ENCODE data around the gene MEIS2.
A peak's percentile ranks its signal among the peaks of the same experiment; 100 is the strongest.

MEIS2 gene

DNA sequence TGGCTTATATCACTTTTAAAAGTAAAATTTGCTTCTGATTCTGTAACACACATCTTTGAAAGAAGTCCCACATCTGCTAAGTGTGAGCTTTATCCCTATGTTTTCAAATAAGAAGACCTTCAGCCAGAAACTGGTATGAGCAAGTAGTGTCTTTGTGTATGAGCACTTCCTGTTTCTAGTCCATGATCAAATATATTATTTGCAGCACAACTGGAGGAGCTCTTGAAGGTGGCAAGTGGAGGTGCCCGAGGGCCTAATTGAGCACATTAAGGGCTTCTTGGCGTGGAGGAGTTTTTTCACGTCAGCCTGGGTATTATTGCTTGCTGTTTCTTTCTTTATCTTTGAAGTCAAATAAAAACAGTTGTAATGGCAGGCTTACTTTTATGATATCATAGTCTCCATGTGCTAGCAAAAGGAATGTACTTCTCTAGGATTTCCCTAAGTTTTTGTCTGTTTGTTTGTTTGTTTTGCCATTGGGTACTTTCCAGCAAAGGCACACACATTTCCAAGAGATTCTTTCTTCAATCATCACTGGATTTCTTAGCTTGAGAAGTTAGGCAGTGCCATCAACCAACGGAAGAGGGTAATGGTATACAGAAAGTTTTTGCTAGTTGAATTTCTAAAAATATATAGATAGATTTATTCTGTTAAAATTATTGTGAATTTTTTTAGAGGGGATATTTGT, 68.1 kb downstream of the MEIS2 start (continued):
- no peak for TF ChIP-seq ZNF311 (tag by site-specific recombination; IDR thresholded peaks at IDR 0.05; ENCODE audit: borderline replicate concordance)
- no peak for TF ChIP-seq ZNF600 (tag by site-specific recombination; IDR thresholded peaks at IDR 0.05)
- TF ChIP-seq KLF8 (tag by site-specific recombination; IDR thresholded peaks at IDR 0.05): no peak
- TF ChIP-seq YY1 (tag by site-specific recombination; IDR thresholded peaks at IDR 0.05): no peak
- TF ChIP-seq ZBTB48 (tag by site-specific recombination; IDR thresholded peaks at IDR 0.05): no peak
- TF ChIP-seq GLIS1 (tag by site-specific recombination; IDR thresholded peaks at IDR 0.05): no peak
- peak; percentile 34; the same call in 1 of the 2 replicates for TF ChIP-seq FEZF1 (tag by site-specific recombination; IDR thresholded peaks at IDR 0.05)
- TF ChIP-seq ZNF16 (tag by site-specific recombination; IDR thresholded peaks at IDR 0.05; ENCODE audit: low read depth): no peak
- no peak for TF ChIP-seq ZNF488 (tag by site-specific recombination; IDR thresholded peaks at IDR 0.05)
- TF ChIP-seq ZNF747 (tag by site-specific recombination; IDR thresholded peaks at IDR 0.05): no peak
- TF ChIP-seq ZBTB20 (tag by site-specific recombination; IDR thresholded peaks at IDR 0.05): no peak

- H3K4me3 ChIP-seq (ENCODE audit: low read depth, low read length): no peak overlapping the region
- ChIA-PET POLR2A (no interaction called here), CTCF (no interaction called here)
- H3K4me1 ChIP-seq (ENCODE audit: control insufficient read depth, insufficient read depth, low read length): peaks cover 5% of the 10 kb centered on the region; the same call in 1 of the 2 replicates
- H3K36me3 ChIP-seq (ENCODE audit: control insufficient read depth in 2 of 2, insufficient read depth in 1 of 2, low read length in 2 of 2): no peaks in the 10 kb centered on the region
- H3K27ac ChIP-seq (ENCODE audit: extremely low read depth, low read depth, low read length): no peak overlapping the region
- no peaks in the 10 kb centered on the region for H3K9me3 ChIP-seq (ENCODE audit: control insufficient read depth, insufficient read depth, low read depth, low read length)
- TF ChIP-seq, protein P1, sequence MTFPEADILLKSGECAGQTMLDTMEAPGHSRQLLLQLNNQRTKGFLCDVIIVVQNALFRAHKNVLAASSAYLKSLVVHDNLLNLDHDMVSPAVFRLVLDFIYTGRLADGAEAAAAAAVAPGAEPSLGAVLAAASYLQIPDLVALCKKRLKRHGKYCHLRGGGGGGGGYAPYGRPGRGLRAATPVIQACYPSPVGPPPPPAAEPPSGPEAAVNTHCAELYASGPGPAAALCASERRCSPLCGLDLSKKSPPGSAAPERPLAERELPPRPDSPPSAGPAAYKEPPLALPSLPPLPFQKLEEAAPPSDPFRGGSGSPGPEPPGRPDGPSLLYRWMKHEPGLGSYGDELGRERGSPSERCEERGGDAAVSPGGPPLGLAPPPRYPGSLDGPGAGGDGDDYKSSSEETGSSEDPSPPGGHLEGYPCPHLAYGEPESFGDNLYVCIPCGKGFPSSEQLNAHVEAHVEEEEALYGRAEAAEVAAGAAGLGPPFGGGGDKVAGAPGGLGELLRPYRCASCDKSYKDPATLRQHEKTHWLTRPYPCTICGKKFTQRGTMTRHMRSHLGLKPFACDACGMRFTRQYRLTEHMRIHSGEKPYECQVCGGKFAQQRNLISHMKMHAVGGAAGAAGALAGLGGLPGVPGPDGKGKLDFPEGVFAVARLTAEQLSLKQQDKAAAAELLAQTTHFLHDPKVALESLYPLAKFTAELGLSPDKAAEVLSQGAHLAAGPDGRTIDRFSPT (tag by site-specific recombination; IDR thresholded peaks at IDR 0.05): no peak
- TF ChIP-seq KLF9 (tag by site-specific recombination; IDR thresholded peaks at IDR 0.05; ENCODE audit: low read depth): no peak
- TF ChIP-seq ZNF830 (tag by site-specific recombination; IDR thresholded peaks at IDR 0.05; ENCODE audit: low read depth): no peak
- no peak for TF ChIP-seq ZNF521 (tag by site-specific recombination; IDR thresholded peaks at IDR 0.05)
- no peak for TF ChIP-seq ZNF2 (tag by site-specific recombination; IDR thresholded peaks at IDR 0.05)
- no peak for TF ChIP-seq ZNF211 (tag by site-specific recombination; IDR thresholded peaks at IDR 0.05; ENCODE audit: low read depth)
- no peak for TF ChIP-seq ZNF768 (tag by site-specific recombination; IDR thresholded peaks at IDR 0.05)
- no peak for TF ChIP-seq ZNF660 (tag by site-specific recombination; IDR thresholded peaks at IDR 0.05)
- no peak for TF ChIP-seq ZNF777 (tag by site-specific recombination; IDR thresholded peaks at IDR 0.05; ENCODE audit: borderline replicate concordance)
- TF ChIP-seq ZNF202 (tag by site-specific recombination; IDR thresholded peaks at IDR 0.05; ENCODE audit: borderline replicate concordance): no peak
- no peak for TF ChIP-seq PRDM6 (tag by site-specific recombination; IDR thresholded peaks at IDR 0.05)
- TF ChIP-seq ZNF112 (tag by site-specific recombination; IDR thresholded peaks at IDR 0.05): no peak
- TF ChIP-seq OVOL3 (tag by site-specific recombination; IDR thresholded peaks at IDR 0.05): no peak
- no peak for TF ChIP-seq REST (tag by site-specific recombination; IDR thresholded peaks at IDR 0.05)
Observed at GRCh38 chr15:37031198-37031597, 69.2 kb downstream of the MEIS2 start.

All from HEK293 (cell line).